ENCODE measurements around the gene SLC35F1.

DNA sequence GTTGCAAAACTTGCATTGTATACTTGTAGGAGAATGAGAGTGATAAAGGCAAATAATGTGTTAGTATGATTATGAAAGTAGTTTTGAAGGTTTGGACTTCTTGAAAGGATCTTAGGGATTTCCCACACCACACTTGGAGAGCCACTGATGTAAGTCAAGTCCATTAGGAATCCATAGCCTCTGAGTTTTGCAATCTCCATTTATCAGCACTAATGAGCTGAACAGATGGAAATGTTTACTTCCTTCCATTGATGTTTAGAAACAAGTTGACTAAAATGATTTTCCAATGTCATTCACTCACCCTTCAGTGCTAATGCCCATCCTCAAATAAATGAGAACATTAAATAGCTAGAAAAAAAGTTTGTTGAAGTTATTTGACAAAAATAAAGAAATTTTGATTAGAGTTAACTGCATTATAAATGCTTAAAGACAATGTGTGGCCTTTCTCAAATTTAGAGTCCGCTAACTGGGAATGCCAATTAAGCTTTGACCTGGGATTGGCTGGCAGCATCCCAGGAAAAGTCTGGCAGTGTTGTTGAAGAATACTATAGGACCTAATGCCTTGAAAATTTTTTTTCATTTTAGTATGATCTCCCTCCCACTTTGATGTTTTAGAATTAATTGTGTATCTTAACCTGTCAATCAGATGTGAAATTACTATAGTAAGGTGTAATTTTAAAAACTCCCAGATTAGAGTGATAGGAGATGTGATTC lies 68.0 kb downstream of the SLC35F1 start:
- TF ChIP-seq POLR2A (IDR thresholded peaks at IDR 0.05), result no peak
- TF ChIP-seq, protein P1, sequence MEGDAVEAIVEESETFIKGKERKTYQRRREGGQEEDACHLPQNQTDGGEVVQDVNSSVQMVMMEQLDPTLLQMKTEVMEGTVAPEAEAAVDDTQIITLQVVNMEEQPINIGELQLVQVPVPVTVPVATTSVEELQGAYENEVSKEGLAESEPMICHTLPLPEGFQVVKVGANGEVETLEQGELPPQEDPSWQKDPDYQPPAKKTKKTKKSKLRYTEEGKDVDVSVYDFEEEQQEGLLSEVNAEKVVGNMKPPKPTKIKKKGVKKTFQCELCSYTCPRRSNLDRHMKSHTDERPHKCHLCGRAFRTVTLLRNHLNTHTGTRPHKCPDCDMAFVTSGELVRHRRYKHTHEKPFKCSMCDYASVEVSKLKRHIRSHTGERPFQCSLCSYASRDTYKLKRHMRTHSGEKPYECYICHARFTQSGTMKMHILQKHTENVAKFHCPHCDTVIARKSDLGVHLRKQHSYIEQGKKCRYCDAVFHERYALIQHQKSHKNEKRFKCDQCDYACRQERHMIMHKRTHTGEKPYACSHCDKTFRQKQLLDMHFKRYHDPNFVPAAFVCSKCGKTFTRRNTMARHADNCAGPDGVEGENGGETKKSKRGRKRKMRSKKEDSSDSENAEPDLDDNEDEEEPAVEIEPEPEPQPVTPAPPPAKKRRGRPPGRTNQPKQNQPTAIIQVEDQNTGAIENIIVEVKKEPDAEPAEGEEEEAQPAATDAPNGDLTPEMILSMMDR (IDR thresholded peaks at IDR 0.05), result no peak
